RKO (cell line): ENCODE results near the gene PPP1R13B.
"Not testable (repeated sequence)": the region's sequence is repeated elsewhere in the genome, so short reads cannot be mapped to it uniquely, and the experiment has no call there.

Source experiments
- DNase-seq: peaks from one replicate; pipeline ENCODE4 v3.0.0-alpha.2; 2016; ENCODE audit warnings: low spot score

Gene PPP1R13B

DNA sequence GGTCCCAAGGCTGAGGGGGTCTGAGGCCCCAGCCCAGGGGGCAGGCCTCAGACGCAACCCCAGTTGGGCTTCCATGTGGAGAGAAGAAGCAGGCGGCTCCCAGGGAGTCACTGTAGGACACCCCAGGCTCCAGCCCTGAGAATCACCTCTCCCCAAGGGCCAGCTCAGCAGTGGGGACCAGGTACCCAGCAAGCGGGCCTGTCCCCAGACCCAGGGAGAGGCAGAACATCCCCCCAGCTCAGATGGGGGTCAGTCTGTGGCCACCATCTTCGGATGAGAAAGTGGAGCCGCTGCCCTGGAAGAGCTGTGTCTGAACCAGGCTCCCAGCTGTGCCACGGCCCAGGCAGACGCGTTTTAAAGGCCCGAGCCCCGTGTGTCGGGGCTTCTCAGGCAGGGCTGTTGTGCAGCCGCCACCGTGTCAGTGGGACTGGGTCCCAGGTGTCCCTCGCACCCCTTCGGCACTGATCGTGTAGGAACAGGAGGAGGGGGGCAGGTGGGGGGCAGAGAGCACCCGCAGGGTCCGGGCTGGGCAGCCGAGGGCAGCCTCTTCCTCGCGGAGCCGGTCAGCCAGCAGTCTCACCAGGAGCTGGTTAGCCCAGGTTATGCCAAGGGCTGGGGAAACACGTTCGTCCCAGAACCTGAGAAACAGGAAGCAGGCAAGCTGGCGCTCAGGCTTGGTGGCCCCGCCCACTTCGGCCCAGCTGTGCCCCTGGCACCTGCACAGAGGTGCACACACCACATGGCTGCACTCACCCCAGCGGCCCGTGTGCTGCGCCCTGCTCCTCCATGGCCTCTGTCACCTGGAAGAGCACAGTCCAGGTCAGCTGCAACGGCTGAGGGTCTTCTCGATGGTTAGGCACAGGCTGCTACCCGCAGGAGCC lies 148.8 kb downstream of the PPP1R13B start:
- no peak for DNase-seq

DNA sequence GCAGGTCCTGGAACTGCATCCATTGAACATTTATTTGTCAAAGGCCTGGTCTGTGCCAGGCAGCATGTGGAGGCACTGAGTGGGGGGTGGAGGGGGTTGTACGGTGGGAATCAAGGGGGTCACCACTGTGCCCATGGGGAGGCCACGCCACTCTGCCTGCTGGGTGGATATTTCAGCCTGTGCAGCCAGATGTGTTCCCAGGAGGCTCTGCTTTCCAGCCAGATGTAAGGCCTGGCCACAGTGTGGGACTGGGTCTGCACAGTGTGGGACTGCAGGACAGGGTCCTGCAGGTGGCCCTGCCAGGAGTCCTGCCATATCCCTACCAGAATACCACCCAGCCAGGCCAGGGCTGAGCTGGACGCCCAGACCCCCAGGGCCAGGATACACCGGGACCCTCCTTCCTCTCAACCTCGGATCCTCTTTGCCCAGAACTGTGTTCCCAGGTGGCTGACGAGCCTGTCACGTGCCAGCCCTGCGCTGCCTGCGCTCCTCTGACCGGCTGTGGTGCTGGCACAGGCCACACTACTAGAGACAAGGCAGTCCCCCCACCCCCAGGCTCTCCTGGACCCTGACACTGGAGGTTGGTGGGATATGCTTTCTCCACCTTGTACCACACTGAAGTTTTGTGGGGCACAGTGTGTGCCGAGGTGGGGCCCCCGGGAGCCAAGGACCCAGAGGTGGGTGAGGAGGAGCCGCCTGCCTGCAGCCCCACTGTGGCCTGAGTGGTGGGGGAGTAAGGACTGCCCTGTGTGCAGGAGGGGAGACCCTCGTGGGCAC lies 149.6 kb downstream of the PPP1R13B start:
- no peak for DNase-seq

DNA sequence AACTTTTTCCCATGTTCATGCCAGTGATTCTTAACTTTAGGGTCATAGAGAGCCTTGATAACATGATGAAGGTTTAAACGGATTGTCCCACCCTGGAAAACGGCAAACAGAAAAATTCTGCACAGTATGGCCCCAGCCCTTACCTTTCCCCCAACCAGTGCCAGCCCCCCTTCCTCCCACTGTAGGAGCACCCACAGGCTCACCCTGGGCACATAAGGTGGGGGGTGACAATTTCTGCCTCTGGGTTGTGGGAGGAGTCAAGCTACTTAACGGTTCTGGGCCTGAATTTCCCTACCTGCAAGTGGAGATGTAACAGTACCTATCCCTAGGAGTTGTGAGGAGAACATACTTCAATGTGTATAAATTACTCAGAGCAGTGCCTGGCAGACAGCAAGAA lies 150.2 kb downstream of the PPP1R13B start:
- DNase-seq, result no peak

DNA sequence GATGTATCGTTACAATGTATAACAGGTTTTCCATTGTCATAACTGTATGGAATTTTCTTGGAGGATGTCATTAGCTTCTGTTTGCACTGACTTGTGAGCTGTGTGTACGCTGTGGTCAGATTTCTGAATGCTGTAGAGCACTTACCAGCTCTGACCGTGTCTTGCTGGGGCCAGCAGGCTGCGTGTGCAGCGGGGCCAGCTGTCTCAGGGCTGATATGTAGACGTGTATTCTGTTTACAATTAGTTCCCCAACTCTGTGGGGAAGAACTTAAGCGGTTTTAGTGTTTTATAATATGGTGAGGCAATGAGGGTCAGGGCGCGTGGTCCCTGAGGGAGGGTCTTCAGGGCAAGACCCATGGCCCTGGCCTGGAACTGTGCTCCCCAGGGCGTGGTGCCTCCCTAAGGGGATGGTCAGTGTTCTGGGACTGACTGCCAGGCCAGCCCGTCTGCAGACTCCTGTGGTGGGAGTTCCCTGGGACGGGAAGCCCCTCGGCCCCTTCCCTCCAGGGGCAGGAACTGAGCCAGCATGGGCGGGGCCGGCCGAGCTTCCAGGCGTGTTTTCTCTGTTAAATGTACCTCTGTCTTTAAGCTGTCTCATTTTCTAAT lies 150.8 kb downstream of the PPP1R13B start:
- DNase-seq, result no peak

DNA sequence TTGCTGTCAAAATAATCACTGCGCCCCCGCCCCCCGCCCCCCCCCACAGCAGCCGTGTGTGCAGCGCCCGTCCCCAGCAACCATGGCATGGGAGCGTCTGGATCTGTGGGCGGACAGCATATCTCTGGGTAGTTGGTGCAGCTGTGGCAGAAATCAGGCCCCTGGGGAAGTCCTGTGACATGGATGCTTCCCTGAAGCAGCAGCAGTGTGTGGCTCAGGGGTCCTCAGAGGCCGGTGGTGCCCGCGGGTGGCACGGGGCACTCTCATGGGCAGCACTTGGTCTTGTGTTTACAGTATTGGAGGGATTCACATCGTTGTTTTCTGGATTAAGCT lies 151.3 kb downstream of the PPP1R13B start:
- no peak for DNase-seq

DNA sequence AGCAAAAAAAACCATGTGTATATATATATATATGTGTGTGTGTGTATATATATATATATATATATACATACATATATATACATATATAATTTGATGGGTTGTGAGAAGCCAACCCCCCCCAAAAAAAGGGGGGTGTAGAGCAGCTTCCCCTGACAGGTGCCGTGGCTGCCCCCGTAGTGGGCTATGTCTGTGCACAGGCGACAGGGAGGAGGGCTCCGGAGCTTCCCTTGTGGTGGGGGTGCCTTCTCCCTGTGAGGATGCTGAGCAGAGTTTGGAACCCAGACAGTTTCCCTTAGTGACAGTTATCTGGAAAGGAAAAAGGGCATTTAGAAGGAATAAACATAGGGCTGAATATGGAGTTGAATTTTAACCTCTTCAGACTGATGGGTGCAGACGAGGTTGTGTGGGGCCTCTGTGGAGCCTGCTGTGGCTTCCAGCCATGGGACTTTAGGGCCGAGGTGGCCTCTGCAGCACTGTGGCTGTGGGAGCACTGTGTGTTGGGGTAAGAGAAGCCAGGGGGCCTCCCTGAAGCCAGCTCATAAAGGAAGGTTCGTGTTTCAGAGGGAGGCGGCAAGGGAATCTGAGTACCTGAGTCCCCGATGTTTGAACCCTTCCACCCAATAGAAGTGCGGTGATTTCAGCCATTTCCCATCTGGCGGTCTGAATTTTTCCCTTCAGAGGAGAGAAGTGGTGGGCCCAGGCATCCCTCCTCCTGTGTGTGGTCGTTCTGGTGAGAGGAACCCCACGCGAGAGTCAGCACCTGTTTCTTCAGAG lies 151.9 kb downstream of the PPP1R13B start:
- no peak for DNase-seq

DNA sequence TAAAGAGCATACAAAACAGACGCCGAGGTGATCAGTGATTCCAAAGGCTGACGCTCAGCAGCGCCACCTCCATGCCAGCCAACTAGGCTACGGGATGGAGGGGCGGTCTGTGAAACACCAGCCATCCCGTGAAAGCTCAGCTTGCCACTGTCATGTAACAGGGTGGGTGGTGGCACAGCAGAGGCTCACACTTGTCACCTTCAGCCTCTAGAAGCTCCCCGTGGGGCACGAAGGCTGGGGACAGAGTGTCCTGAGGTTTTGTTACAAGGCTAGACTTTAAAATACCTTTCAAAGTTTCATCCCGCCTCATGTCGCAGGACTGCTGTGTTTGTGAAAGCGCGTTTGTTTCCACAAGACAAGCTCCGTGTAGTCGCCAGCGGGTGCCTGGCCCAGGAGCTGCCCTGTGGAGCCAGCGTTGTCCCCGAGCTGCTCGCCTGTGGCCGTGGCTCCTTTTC lies 152.8 kb downstream of the PPP1R13B start:
- DNase-seq, result no peak

DNA sequence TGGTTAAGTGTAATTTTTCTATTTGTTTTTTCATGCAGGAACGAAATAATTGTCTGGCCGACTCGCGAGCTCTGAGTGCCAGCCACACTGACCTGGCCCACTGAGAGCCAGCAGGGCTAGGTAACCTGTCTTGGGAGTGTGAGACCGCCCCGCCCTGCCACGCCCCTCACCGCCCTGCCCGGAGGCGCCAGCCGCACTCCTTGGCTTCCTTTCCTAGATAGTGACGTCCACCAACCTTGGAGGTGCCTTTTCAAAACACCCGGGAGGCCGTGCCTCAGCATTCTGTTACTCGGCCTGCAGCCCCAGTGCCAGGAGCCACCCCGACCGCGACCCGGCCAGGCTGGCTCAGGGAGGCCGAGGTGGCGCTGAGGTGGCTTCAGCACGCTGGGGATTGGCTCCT lies 153.9 kb downstream of the PPP1R13B start:
- DNase-seq, result no peak

DNA sequence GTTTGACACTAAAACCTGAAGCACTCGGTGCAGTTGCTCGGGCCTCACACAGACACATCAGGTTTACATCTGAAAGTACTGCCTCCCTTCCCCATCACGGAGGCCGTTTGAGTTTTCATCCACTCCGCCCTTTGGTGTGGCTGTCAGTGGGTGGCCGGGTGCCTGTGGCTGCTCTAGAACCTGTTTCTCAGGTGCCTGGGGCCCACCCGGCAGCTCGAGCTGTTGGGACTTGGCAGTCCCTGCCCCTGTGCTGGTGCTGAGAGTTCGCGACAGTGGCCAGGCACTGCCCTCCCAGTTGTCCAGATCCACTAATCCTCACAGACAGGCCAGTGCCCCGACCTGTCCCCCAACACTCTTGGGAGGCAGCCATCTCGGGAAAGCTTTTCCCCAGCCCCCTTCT lies 154.5 kb downstream of the PPP1R13B start:
- DNase-seq, result no peak

DNA sequence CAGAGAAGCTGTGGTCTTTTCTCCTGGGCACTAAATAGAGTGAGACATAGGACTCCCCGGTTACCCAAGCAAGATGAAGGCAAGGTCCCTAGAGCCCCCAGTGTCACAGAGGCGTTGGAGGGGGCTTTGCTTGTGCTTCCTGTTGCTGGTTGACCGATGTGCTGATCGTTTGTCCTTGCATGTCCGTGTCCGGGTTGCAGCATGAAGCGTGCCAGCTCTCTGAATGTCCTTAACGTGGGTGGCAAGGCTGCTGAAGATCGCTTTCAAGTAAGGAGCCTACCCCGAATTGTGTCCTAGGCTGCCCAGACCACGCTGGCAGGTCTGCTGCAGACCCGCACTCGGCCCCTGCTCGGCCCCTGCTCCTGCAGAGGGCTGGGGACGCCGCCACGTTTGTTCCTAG lies 155.2 kb downstream of the PPP1R13B start:
- DNase-seq, result no peak

DNA sequence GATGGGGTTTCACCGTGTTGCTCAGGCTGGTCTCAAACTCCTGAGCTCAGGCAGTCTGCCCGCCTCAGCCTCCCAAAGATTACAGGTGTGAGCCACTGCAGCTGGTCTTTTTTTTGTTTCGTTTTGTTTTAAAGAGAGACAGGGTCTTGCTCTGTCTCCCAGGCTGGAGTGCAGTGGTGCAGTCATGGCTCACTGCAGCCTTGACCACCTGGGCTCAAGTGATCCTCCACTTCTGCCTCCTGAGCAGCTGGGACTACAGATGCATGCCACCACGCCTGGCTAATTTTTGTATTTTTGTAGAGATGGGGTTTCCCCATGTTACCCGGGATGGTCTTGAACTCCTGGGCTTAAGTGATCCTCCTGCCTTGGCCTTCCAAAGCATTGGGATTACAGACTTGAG lies 155.7 kb downstream of the PPP1R13B start:
- not testable (repeated sequence) for DNase-seq

DNA sequence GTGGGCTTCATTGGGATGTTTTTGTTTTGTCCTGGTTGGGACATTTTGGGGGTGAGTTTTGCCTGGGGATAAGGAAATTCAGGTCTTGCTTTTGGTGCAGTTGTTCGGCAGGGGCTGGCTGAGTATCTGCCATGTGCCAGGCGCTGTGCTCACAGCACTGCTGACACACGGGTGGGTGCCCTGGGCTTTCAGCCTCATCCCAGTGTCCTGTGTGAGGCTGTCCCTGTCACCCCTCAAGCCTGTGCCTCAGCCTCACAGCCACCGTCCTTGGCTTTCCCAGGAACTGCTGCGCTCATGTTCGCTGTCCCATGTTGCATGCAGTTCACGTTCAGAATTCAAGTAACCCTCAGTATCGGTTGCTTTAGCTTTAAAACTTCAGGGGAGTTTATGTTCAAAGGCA lies 157.0 kb downstream of the PPP1R13B start:
- DNase-seq, result no peak

DNA sequence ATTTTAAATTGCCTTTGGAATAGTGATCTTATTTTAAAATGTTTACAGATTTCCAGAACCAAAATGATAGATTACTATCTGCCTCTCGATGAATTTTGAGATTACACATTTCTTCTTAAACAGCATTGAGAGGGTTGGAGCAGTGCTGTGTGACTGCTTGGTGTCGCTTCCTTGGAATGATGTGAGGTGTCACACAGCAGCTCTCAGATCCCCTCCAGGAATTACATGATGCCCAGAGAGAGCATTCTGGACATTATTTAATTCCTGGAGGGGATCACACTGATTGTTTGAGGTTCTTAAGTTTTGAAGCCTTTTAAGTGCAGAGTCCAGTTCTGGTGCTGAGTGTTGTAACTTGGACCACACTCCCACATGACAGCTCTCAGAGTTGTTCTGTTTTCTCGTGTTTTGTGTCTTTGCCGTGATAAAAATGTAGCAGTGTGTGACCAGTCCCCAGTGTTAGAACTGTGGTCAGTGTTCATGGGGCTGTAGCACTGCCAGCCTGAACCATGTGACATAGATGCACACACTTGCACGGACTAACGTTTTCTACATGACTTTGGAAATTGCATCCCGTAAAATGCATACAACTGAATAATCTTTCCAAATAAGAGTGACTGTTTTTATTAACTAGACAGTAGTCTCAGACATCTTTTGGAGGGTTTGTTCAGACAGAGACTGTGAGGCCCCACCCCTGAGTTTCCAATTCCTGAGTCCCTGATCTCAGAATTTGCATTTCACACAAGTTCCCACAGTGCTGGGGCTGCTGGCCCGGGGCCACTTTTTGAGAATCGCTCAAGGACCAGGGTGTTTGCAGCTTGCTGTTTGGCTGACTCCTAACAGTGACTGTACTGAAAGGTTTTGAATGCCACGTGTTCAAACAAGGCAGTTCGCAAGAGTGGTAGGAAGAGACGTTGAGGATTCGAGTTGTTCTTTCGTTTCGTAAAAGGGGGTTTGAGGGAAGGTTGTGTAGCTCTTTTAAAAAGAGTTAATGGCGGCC lies 158.2 kb downstream of the PPP1R13B start:
- DNase-seq, result no peak

DNA sequence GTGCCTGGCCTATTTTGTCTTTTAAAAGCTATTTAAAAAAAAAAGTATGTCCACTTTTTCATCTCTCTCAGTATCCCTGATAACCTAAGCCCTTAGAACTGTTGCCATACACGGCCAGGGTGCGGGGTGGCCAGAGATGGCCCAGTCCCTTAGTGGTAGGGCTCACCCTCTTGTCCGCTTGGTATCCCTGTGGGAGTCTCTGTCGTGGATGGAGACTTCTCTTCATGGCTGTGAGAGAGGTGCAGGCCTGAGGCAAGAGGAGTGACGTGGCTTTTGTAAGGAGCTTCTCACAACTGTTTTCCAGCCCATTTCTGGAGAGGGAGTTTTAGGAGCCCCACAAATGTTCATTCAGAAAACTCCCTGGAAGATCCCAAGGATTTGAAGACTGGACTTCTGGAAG lies 158.9 kb downstream of the PPP1R13B start:
- DNase-seq, result no peak

DNA sequence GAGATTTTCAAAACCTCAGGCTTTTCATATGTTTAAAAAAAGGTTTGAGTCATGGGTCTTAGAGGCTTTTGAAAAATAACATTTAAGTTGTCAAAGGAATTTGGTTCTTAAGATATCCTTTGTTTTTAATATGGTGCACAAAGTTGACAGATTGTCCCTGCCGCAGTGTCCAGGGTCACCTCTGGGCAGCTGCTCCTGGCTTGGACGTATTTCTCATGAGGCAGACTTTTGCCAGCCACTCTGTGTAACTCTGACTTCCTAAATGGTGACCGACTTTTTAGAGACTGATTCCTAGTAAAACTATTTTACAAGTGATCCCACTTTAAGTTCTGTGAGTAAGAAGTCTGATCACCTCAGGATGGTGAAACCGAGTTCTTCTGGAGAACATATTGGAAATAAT lies 159.7 kb downstream of the PPP1R13B start:
- DNase-seq, result no peak

DNA sequence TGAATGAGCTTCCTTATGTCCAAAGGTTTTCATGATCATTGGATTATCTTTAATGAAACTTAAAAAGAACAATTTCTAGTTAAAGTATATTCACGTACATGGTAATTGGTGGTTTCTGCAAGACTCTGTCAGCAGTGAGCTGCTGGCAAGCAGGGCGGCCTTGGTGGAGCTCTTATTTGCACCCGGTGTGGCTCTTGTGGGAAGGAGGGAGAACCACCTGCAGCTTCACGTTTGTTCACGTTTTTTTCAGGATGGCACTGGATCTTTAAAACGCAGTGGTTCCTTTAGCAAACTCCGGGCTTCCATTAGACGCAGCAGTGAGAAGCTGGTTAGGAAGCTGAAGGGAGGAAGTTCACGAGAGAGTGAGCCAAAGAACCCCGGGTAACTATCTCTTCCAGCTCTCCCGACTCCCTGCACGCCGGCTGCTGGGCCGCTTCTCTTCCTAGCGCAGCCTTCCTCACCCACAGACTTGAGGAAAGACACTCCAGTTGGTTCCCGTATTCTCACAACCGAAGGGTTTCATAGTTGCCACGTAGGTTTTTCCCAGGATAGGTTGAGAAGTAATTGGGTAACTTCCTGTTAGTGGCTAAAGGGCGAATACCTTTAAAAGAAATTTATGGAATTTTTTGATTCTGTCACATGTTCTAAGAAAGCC lies 160.4 kb downstream of the PPP1R13B start:
- no peak for DNase-seq

DNA sequence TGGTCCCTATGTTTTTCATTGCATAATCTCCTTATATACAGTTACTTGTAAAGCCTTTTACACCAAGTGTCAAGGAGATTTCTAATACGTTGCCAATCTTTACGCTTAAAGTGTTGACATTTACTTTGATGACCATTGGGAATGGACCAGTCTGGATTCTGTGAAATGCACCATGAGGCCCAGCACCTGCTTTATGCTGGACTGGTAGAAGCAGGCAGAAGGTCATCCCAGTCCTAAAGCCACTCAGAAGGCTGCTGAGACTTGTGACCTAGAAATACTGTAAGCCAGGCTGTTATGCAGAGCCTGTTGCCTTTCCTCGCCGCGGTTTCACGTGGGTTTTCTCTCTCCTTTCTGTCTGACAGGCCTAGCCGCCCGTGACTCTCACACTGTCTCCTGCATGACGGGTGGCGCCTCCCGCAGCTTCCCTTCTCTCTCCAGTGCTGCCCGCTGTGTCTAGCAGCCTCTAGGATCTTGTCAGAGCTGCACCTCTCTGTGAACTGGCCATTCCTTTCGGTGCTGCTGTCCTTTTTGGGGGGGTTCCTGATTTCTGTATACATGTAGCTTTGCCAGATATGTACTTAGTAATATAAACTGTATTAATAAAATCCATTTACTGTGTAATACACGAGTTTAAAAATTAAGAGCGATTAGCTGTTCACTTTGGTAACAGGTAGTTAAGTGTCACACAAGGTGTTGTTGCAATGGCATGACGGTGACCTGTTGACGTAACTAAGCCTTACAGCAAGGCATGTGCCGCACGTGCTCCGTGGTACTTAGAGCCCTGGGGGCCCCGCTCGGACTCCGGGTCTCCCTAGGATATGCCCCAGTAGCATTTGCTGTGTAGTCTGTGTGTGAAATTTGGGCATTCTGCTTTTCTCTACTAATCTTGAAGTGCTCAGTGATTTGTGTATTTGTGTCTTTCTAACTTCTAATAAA lies 161.8 kb downstream of the PPP1R13B start:
- DNase-seq, result no peak

DNA sequence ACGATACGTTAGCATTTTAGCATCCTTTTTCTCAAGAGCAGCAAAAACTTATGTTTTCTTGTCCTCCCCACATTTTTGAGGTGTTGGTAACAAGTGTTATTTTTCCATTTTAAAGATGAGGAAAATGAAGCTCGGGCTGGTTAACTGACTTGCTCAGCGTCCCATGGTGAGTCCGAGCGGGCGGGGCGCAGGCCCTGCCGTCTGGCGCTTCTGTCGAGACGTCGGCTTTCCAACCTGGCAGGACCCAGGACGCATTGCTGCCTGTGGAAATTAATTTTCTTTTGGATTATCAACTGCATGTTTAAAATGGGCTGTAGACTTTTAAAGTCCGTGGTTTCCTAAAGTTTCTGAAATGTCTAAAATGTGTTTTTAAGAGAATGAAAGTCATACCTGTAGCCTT lies 162.5 kb downstream of the PPP1R13B start:
- no peak for DNase-seq

DNA sequence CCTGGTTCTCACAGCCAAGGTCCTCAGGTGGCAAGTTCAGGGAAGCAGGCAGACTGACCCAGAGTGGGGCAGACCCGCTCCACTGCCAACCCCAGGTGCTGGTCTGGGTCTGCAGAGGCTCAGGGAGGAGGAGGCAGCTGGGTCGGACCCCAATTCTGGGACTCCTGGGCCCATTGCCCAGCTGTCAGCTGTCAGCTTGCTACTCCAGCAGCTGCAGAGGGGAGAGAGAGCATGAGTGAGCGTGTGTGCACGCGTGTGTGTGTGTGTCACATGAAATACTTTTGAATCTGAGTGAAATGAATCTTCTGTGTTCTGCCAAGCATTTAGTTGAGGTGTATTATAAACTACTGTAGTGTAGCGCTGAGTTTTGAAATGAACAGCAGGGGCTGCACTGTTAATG lies 162.9 kb downstream of the PPP1R13B start:
- no peak for DNase-seq
